Colonic mucosa (tissue), 4 donors: ENCODE results near the gene TNS4. TPM values are rescaled to one million over a fixed set of nuclear protein-coding genes. Genes with fewer than 3 reads are reported as not detected.

ENCODE experiments used
- DNase-seq: peaks from one replicate; pipeline ENCODE4 v3.0.0-alpha.2; 2020
- H3K27ac ChIP-seq: fragments of 200-600 bp; one replicate; pipeline ENCODE4 v1.8.0; 2021
- H3K27me3 ChIP-seq: fragments of 200-600 bp; one replicate; pipeline ENCODE4 v1.8.0; 2021
- H3K36me3 ChIP-seq: fragments of 200-600 bp; one replicate; pipeline ENCODE4 v1.8.0; 2021
- H3K4me1 ChIP-seq: fragments of 200-600 bp; one replicate; pipeline ENCODE4 v1.8.0; 2021; ENCODE audit warnings: mild to moderate bottlenecking
- H3K4me3 ChIP-seq: fragments of 200-600 bp; one replicate; pipeline ENCODE4 v1.8.0; 2021
- H3K9ac ChIP-seq, 2 donors: one replicate each; pipeline ENCODE4 v1.7.0; 2013; ENCODE audit warnings: control low read depth in 2 of 2, low read depth in 2 of 2, low read length in 2 of 2
- H3K9me3 ChIP-seq: fragments of 200-600 bp; one replicate; pipeline ENCODE4 v1.8.0; 2021
- CTCF ChIP-seq: fragments of 200-600 bp; IDR thresholded peaks from one replicate; pipeline ENCODE4 v1.8.0; 2022; ENCODE audit warnings: antibody characterized with exemption, mild to moderate bottlenecking
- intact Hi-C: fragments of 100-400 bp; cut with DNase I; formaldehyde crosslinking; loops from one replicate; pipeline ENCODE4 v1.14.1; 2022
- total RNA-seq, 2 donors: library from RNA; stranded (reverse); fragmentation: NEBNext Ultra II Directional in 1 of 2; extraction: Animal tissue kit (Norgen Biotek cat#: 25700) in 1 of 2; gene quantifications; one replicate each; pipeline ENCODE4 v1.2.1, GENCODE V29; 2021
- donor health status: healthy.
- donor health status: DM: no; HTN: no; CAD: no.
- donor health status: DM: no; HTN: no; CAD: no.

TNS4 gene
- total RNA-seq, 2 donors from 2014 or later = 8.8 to 20.4 TPM

- no peaks in the 10 kb centered on the region for H3K4me1 ChIP-seq
- no peaks in the 10 kb centered on the region for H3K9me3 ChIP-seq
- H3K4me3 ChIP-seq = no peak overlapping the region
- no peaks in the 10 kb centered on the region for H3K27me3 ChIP-seq
- intact Hi-C loops = no loop called here
- no peak overlapping the region for H3K9ac ChIP-seq
- no peak for TF ChIP-seq CTCF
- DNase-seq = no peak
- no peak overlapping the region for H3K27ac ChIP-seq
- no peaks in the 10 kb centered on the region for H3K36me3 ChIP-seq
These were observed 29.3 kb downstream of the TNS4 start for GRCh38 chr17:40471846-40472732.

GRCh38 chr17:40470932-40471828, 30.2 kb downstream of the TNS4 start:
- H3K4me3 ChIP-seq = no peak overlapping the region
- H3K9ac ChIP-seq = no peak overlapping the region
- no peaks in the 10 kb centered on the region for H3K27me3 ChIP-seq
- H3K9me3 ChIP-seq = no peaks in the 10 kb centered on the region
- no peak for TF ChIP-seq CTCF
- no peak overlapping the region for H3K27ac ChIP-seq
- intact Hi-C loops = no loop called here
- H3K4me1 ChIP-seq = no peaks in the 10 kb centered on the region
- DNase-seq = no peak
- no peaks in the 10 kb centered on the region for H3K36me3 ChIP-seq

DNA sequence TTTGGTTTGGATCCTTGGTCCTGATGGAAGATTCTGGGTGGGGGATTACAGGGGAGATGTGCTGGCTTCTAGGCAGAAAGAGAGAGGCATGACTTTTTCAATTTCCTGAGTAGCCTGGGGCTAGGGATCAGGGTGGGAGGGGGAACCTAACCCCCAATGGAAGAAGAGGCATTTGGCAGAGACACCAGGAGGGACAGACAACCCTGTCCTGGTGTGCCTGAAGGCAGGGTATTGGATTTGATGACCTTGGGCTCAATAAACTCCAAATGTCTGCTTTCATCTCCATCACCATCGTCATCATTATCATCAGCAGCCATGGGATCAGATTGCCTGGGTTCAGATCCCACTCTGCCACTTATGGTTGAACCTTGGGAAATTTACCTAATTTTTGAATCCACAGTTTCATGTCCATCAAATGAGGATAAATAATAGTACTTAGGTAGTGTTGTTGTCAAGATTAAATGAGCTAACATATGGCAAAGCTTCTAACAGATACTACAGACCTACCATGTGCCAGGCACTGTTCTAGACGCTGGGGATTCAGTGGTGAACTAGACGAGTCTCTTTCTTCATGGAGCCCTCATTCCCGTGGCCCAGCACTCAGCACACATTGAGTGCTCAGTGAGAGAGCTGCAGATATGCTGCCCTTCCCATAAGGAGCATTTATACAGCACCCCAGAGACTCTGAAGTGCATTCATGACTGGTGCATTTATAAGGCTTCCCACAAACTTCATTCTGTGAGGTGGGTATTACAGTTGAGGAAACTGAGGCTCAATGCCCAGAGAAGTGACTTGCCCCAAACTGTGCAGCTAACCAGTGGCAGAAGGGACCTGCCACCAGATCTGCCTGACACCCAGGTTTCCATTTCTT, 31.4 kb downstream of the TNS4 start:
- no peak for DNase-seq
- H3K27ac ChIP-seq = no peak overlapping the region

DNA sequence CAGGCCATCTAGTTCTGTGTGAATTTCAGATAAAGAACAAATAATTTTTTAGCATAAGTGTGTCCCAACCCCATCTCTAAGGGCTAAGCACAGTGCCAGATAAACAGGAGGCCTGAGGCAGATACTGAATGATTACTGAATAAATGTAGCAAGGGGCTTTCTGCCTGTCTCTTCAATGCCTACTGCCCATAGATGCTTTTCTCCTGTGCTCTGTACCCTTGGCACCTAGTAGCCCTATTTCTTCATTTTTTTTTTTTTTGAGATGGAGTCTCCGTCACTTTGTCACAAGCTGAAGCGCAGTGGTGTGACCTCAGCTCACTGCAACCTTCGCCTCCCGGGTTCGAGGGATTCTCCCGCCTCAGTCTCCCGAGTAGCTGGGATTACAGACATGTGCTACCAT, 32.9 kb downstream of the TNS4 start:
- Histone ChIP-seq H3K36me3 (no peaks in the 10 kb centered on the region), H3K27ac (no peak overlapping the region), H3K4me1 (no peaks in the 10 kb centered on the region), H3K9ac (no peak overlapping the region), H3K27me3 (no peaks in the 10 kb centered on the region), H3K4me3 (no peak overlapping the region), H3K9me3 (no peaks in the 10 kb centered on the region)
- DNase-seq = no peak
- TF ChIP-seq CTCF = no peak
- intact Hi-C loops = no loop called here

More for the DNA sequence above, 31.4 kb downstream of the TNS4 start:
- H3K36me3 ChIP-seq = no peaks in the 10 kb centered on the region
- intact Hi-C loops = no loop called here
- H3K9me3 ChIP-seq = no peaks in the 10 kb centered on the region
- no peak overlapping the region for H3K9ac ChIP-seq
- no peak for TF ChIP-seq CTCF
- no peak overlapping the region for H3K4me3 ChIP-seq
- H3K4me1 ChIP-seq = no peaks in the 10 kb centered on the region
- H3K27me3 ChIP-seq = no peaks in the 10 kb centered on the region
